OCI-LY3 (cell line): Measurements from ENCODE around the gene CCDC24.

ENCODE experiments used
- H2AFZ ChIP-seq: fragments of 200-600, 300-600 bp; shearing (Covaris generic); 2 replicates; pipeline ENCODE4 v1.6.0; 2014; ENCODE audit warnings: antibody characterized with exemption, low read depth, low read length
- H3K27ac ChIP-seq: fragments of 200-600, 300-600 bp; sonication (generic); 2 replicates; pipeline ENCODE4 v1.5.1; 2014; ENCODE audit warnings: mild to moderate bottlenecking, low read length, moderate library complexity, mixed read lengths
- H3K27me3 ChIP-seq: fragments of 200-600, 300-600 bp; sonication (generic); 2 replicates; pipeline ENCODE4 v1.6.1; 2014; ENCODE audit warnings: low read depth, low read length, mixed read lengths
- H3K36me3 ChIP-seq: fragments of 200-600, 300-600 bp; sonication (generic); replicated peaks from 2 replicates; pipeline ENCODE3; 2014; ENCODE audit warnings: low read depth, low read length, mixed read lengths
- H3K4me1 ChIP-seq: fragments of 300-600, 200-600 bp; sonication (generic); 2 replicates; pipeline ENCODE4 v1.6.1; 2014; ENCODE audit warnings: low read length, mixed read lengths
- H3K4me2 ChIP-seq: fragments of 200-600, 300-600 bp; sonication (generic); 2 replicates; pipeline ENCODE4 v1.6.1; 2014; ENCODE audit warnings: low read length, mixed read lengths
- H3K4me3 ChIP-seq: fragments of 300-600, 200-600 bp; sonication (generic); 2 replicates; pipeline ENCODE4 v1.5.1; 2014; ENCODE audit warnings: antibody characterized with exemption, mild to moderate bottlenecking, low read length, moderate library complexity
- H3K79me2 ChIP-seq: fragments of 300-600, 200-600 bp; shearing (Covaris generic); 2 replicates; pipeline ENCODE4 v1.6.1; 2014; ENCODE audit warnings: mild to moderate bottlenecking, low read length, mixed read lengths
- H3K9ac ChIP-seq: fragments of 300-600, 200-600 bp; shearing (Covaris generic); 2 replicates; pipeline ENCODE4 v1.6.0; 2014; ENCODE audit warnings: mild to moderate bottlenecking, low read length, moderate library complexity
- H3K9me3 ChIP-seq: fragments of 200-600, 300-600 bp; shearing (Covaris generic); 2 replicates; pipeline ENCODE4 v1.6.1; 2014; ENCODE audit warnings: low read length, mixed read lengths; ENCODE audit not compliant: insufficient read depth
- H4K20me1 ChIP-seq: fragments of 200-600, 300-600 bp; sonication (generic); 2 replicates; pipeline ENCODE4 v1.6.1; 2016; ENCODE audit warnings: low read length, mixed read lengths; ENCODE audit not compliant: insufficient read depth
- EZH2phosphoT487 ChIP-seq: fragments of 200-600 bp; shearing (Covaris generic); IDR thresholded peaks from 2 replicates; pipeline ENCODE4 v1.6.1; 2018; ENCODE audit warnings: antibody characterized with exemption, mixed run types, low read depth
- TF ChIP-seq, protein P1 (sequence below): fragments of 200-600, 300-600 bp; sonication (generic); IDR thresholded peaks from 2 replicates; pipeline ENCODE4 v1.5.1; 2014; ENCODE audit warnings: antibody characterized with exemption, low read length, low read depth

Gene CCDC24

DNA sequence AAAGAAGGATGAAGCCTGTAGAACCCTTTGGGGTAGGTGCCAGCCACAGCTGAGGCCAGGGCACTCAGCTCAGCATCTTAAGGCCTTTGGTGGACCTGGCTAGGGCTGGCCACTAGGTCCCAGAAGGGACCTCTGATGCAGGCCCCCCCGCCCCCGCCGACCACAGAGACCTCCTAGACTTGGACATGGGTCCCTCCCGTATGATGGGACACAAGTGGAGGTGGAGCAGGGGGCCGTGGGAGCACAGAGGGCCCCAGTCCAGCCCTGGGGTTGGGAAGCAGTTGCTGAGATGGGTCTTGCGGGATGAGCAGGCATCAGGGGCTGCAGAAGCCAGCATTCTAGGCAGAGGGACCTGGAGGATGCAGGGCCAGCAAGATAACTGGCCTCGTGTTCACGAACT, 9.2 kb upstream of the CCDC24 start:
- peaks cover 6% of the 10 kb centered on the region for H3K36me3 ChIP-seq

DNA sequence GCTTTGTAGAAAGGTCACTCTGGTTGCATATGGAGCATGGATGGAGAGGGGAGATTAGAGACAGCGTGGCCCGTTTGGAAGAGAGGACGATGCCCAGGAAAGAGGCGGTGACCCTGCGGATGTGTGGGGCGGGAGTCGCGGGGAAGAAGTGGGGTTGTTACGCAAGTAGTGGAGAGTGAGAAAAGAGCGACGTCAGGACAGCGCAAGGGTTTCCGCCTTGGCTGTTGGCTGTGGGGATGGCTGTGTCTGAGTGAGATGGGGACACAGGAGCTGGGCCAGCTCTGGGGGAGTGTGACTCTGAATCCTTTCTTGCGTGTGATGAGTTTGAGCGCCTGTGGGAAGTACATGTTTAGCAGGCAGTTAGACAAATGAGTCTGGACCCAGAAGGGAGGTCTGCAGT, 8.6 kb upstream of the CCDC24 start:
- H3K36me3 ChIP-seq = peaks cover under 1% of the 10 kb centered on the region
- H3K4me3 ChIP-seq = no peak overlapping the region
- H4K20me1 ChIP-seq = no peaks in the 10 kb centered on the region
- H3K27me3 ChIP-seq = no peaks in the 10 kb centered on the region
- no peak overlapping the region for H3K9ac ChIP-seq
- peaks cover 48% of the 10 kb centered on the region for H3K79me2 ChIP-seq
- H3K4me1 ChIP-seq = peaks cover 15% of the 10 kb centered on the region
- no peaks in the 10 kb centered on the region for H3K9me3 ChIP-seq
- H3K4me2 ChIP-seq = no peak overlapping the region
- H3K27ac ChIP-seq = no peak overlapping the region
- H2AFZ ChIP-seq = no peak overlapping the region
- TF ChIP-seq, protein P1, sequence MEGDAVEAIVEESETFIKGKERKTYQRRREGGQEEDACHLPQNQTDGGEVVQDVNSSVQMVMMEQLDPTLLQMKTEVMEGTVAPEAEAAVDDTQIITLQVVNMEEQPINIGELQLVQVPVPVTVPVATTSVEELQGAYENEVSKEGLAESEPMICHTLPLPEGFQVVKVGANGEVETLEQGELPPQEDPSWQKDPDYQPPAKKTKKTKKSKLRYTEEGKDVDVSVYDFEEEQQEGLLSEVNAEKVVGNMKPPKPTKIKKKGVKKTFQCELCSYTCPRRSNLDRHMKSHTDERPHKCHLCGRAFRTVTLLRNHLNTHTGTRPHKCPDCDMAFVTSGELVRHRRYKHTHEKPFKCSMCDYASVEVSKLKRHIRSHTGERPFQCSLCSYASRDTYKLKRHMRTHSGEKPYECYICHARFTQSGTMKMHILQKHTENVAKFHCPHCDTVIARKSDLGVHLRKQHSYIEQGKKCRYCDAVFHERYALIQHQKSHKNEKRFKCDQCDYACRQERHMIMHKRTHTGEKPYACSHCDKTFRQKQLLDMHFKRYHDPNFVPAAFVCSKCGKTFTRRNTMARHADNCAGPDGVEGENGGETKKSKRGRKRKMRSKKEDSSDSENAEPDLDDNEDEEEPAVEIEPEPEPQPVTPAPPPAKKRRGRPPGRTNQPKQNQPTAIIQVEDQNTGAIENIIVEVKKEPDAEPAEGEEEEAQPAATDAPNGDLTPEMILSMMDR = no peak
- TF ChIP-seq EZH2phosphoT487 = no peak

More for the DNA sequence above, 9.2 kb upstream of the CCDC24 start:
- H3K4me1 ChIP-seq = peaks cover 15% of the 10 kb centered on the region
- no peak overlapping the region for H3K4me2 ChIP-seq
- peaks cover 54% of the 10 kb centered on the region for H3K79me2 ChIP-seq
- no peaks in the 10 kb centered on the region for H3K9me3 ChIP-seq
- H3K27ac ChIP-seq = no peak overlapping the region
- TF ChIP-seq EZH2phosphoT487 = no peak
- TF ChIP-seq, protein P1 = no peak
- H3K27me3 ChIP-seq = no peaks in the 10 kb centered on the region
- no peak overlapping the region for H3K9ac ChIP-seq
- no peak overlapping the region for H3K4me3 ChIP-seq
- H2AFZ ChIP-seq = no peak overlapping the region
- no peaks in the 10 kb centered on the region for H4K20me1 ChIP-seq

DNA sequence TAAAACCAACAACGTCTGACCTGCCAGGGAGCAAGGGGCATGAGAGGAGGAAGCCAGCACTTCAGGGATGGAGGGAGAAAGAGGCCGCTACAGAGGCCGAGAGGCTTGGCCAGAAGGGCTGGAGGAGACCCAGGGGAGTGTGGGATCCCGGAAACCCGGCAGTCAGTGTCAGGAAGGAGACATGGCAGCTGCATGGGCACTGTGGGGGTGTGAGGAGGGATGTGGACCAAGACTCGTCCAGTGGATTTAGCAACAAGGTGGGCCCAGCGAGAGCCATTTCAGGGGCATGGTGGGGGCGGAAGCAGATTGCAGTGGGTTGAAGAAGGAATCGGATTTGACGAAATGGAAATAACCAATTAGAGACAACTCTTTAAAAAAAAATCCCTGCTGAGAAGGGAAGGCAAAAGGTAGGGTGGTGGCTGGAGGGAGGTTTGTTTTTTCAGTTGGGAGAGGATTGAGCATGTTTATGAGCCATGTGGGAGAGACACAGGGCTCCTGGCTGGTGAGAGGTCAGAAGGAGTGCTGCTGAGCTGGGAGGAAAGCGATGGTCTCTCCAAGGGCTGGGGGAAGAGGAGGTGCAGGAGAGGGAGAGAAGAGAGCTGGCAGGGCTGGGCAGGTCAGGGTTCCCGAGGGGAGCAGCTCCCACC, 8.0 kb upstream of the CCDC24 start:
- no peak overlapping the region for H3K4me3 ChIP-seq
- peaks cover 43% of the 10 kb centered on the region for H3K79me2 ChIP-seq
- no peak overlapping the region for H3K27ac ChIP-seq
- no peaks in the 10 kb centered on the region for H3K9me3 ChIP-seq
- no peaks in the 10 kb centered on the region for H3K36me3 ChIP-seq
- H3K4me2 ChIP-seq = no peak overlapping the region
- TF ChIP-seq EZH2phosphoT487 = no peak
- TF ChIP-seq, protein P1 = no peak
- H3K27me3 ChIP-seq = no peaks in the 10 kb centered on the region
- H4K20me1 ChIP-seq = no peaks in the 10 kb centered on the region
- no peak overlapping the region for H2AFZ ChIP-seq
- H3K9ac ChIP-seq = no peak overlapping the region
- peaks cover 11% of the 10 kb centered on the region for H3K4me1 ChIP-seq

DNA sequence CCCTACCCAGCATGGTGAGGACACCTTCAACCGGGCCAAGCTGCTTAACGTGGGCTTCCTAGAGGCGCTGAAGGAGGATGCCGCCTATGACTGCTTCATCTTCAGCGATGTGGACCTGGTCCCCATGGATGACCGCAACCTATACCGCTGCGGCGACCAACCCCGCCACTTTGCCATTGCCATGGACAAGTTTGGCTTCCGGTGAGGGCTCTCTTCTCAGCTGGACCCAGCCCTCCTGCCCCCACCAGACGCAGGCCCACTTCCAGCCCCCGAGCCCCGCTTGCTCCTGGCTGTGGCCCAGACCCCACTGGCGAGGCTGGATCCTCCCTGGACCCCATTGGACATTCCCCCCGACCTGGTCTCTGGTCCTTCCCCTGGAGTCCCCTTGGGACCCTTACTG, 6.5 kb upstream of the CCDC24 start:
- H4K20me1 ChIP-seq = no peaks in the 10 kb centered on the region
- no peaks in the 10 kb centered on the region for H3K36me3 ChIP-seq
- H2AFZ ChIP-seq = no peak overlapping the region
- peaks cover 9% of the 10 kb centered on the region for H3K4me1 ChIP-seq
- no peaks in the 10 kb centered on the region for H3K9me3 ChIP-seq
- peaks cover 29% of the 10 kb centered on the region for H3K79me2 ChIP-seq
- H3K4me3 ChIP-seq = no peak overlapping the region
- no peaks in the 10 kb centered on the region for H3K27me3 ChIP-seq
- no peak for TF ChIP-seq EZH2phosphoT487
- TF ChIP-seq, protein P1 = no peak
- H3K27ac ChIP-seq = no peak overlapping the region
- no peak overlapping the region for H3K9ac ChIP-seq
- H3K4me2 ChIP-seq = no peak overlapping the region
